HepG2 (cell line): Measurements from ENCODE around the gene CCDC197. TPM values are rescaled to one million over a fixed set of nuclear protein-coding genes. Genes with fewer than 3 reads are reported as not detected.

ENCODE experiments used
- BCL6 ChIP-seq: IDR thresholded peaks from 2 replicates; pipeline ENCODE4 v1.6.1; 2016; ENCODE audit warnings: missing genetic modification reagents, missing compliant biosample characterization
- CBX5 ChIP-seq: sonication (generic); formaldehyde crosslinking; IDR thresholded peaks from 2 replicates; pipeline ENCODE4 v1.4.0; 2020; ENCODE audit warnings: missing genetic modification reagents, borderline replicate concordance
- ETV5 ChIP-seq: IDR thresholded peaks from 2 replicates; pipeline ENCODE4 v1.6.1; 2018; ENCODE audit warnings: missing biosample characterization, missing genetic modification reagents, inconsistent platforms, borderline replicate concordance
- GATAD1 ChIP-seq: IDR thresholded peaks from 2 replicates; pipeline ENCODE4 v1.6.1; 2016; ENCODE audit warnings: missing genetic modification reagents, missing compliant biosample characterization
- GTF3A ChIP-seq: sonication (generic); formaldehyde crosslinking; conservative IDR thresholded peaks from 2 replicates; pipeline ENCODE4 v1.4.0; 2020; ENCODE audit warnings: mild to moderate bottlenecking, missing genetic modification reagents
- HDAC2 ChIP-seq: sonication (generic); formaldehyde crosslinking; IDR thresholded peaks from 2 replicates; pipeline ENCODE4 v1.4.0; 2020; ENCODE audit warnings: missing genetic modification reagents
- IRF2 ChIP-seq: IDR thresholded peaks from 2 replicates; pipeline ENCODE4 v1.6.1; 2018; ENCODE audit warnings: missing genetic modification reagents, missing compliant biosample characterization
- LCORL ChIP-seq, 2 experiments: fragments of 450-650 bp in 1 of 2; sonication (generic) in 1 of 2; formaldehyde crosslinking in 1 of 2; IDR thresholded peaks; 2 replicates each; pipeline versions ENCODE4 v1.5.0 to v1.6.1; 2017 to 2020; ENCODE audit warnings: antibody characterized with exemption in 1 of 2, missing genetic modification reagents in 1 of 2
- MYC ChIP-seq: sonication (generic); formaldehyde crosslinking; IDR thresholded peaks from 2 replicates; pipeline ENCODE4 v1.9.0; 2021; ENCODE audit warnings: missing genetic modification reagents, borderline replicate concordance
- NFE2 ChIP-seq: sonication (generic); formaldehyde crosslinking; IDR thresholded peaks from 2 replicates; pipeline ENCODE4 v1.4.0; 2020; ENCODE audit warnings: missing genetic modification reagents
- PHF8 ChIP-seq: sonication (generic); formaldehyde crosslinking; IDR thresholded peaks from 2 replicates; pipeline ENCODE4 v1.5.0; 2020; ENCODE audit warnings: missing genetic modification reagents
- PPARG ChIP-seq: conservative IDR thresholded peaks from 2 replicates; pipeline ENCODE4 v1.6.1; 2016; ENCODE audit warnings: missing biosample characterization, missing genetic modification reagents
- SP1 ChIP-seq, 2 experiments: fragments of 450-650 bp in 1 of 2; sonication (generic) in 1 of 2; formaldehyde crosslinking in 1 of 2; IDR thresholded peaks; 2 replicates each; pipeline versions ENCODE4 v1.4.0 to v1.6.1; 2016 to 2020; ENCODE audit warnings: missing genetic modification reagents in 1 of 2
- STAG1 ChIP-seq: sonication (generic); formaldehyde crosslinking; IDR thresholded peaks from 2 replicates; pipeline ENCODE4 v1.4.0; 2020; ENCODE audit warnings: missing genetic modification reagents
- TEAD3 ChIP-seq: optimal IDR thresholded peaks from 2 replicates; pipeline ENCODE3; 2016; ENCODE audit warnings: borderline replicate concordance
- XRCC5 ChIP-seq: fragments of 200-400 bp; formaldehyde crosslinking; optimal IDR thresholded peaks from 2 replicates; pipeline ENCODE3; 2017; ENCODE audit warnings: mild to moderate bottlenecking, low read length
- ZNF232 ChIP-seq: sonication (generic); formaldehyde crosslinking; IDR thresholded peaks from 2 replicates; pipeline ENCODE4 v1.4.0; 2020; ENCODE audit warnings: missing genetic modification reagents, borderline replicate concordance
- ZNF775 ChIP-seq: sonication (generic); formaldehyde crosslinking; IDR thresholded peaks from 2 replicates; pipeline ENCODE4 v1.4.0; 2020; ENCODE audit warnings: missing genetic modification reagents, mild to moderate bottlenecking, moderate library complexity, borderline replicate concordance
- polyA plus RNA-seq, 8 experiments: library from polyadenylated mRNA; depleted of rRNA in 3 of 8; stranded (reverse) in 7 of 8; unstranded in 1 of 8; fragments of >200 nt; fragmentation: Illumina TruSeq in 4 of 8; extraction: Trizol in 4 of 8; gene quantifications; 2 replicates each; pipeline versions ENCODE4 v1.2.1 to v1.2.3, GENCODE V29; 2011 to 2016; ENCODE audit warnings: low read depth in 4 of 8, missing spikeins in 1 of 8, mixed read lengths in 1 of 8; ENCODE audit not compliant: insufficient read depth in 1 of 8
- total RNA-seq, 5 experiments: library from RNA; depleted of rRNA; stranded (reverse); fragments of >200 nt; fragmentation: Illumina TruSeq; extraction: Trizol; gene quantifications; 2 replicates each; pipeline ENCODE4 v1.2.3, GENCODE V29; 2016; ENCODE audit warnings: low read depth in 1 of 5
- TF ChIP-seq, protein P1 (sequence below): sonication (generic); formaldehyde crosslinking; IDR thresholded peaks from 2 replicates; pipeline ENCODE4 v1.5.1; 2020; ENCODE audit warnings: mild to moderate bottlenecking, missing genetic modification reagents, moderate library complexity
- TF ChIP-seq, protein P2 (sequence below), 2 experiments: sonication (generic) in 1 of 2; formaldehyde crosslinking in 1 of 2; IDR thresholded peaks; 2 replicates each; pipeline versions ENCODE4 v1.4.0 to v1.6.1; 2018 to 2020; ENCODE audit warnings: missing genetic modification reagents in 2 of 2, borderline replicate concordance in 1 of 2, low read depth in 1 of 2, mild to moderate bottlenecking in 1 of 2, missing biosample characterization in 1 of 2
- TF ChIP-seq, protein P3 (sequence below): sonication (generic); formaldehyde crosslinking; IDR thresholded peaks from 2 replicates; pipeline ENCODE4 v1.5.0; 2020; ENCODE audit warnings: missing genetic modification reagents

CCDC197 gene
- total and polyA plus RNA-seq, 2 of the 13 experiments (the other 11 are each of a cell fraction or from before 2014, with no cell fraction given), result 0.11 to 0.13 TPM

- TF ChIP-seq PHF8 (CRISPR knock-in tag) (0 out of 2 replicates have a peak, but pooled peaks have one; percentile 38), CBX5 (CRISPR knock-in tag) (peak; percentile 2; the same call in 1 of the 2 replicates), TEAD3 (peak; percentile 77), XRCC5 (peak; percentile 93), MYC (CRISPR knock-in tag) (0 out of 2 replicates have a peak, but pooled peaks have one; percentile 39), HDAC2 (CRISPR knock-in tag) (peak; percentile 44; the same call in 1 of the 2 replicates), SP1 (IDR thresholded peaks at IDR 0.05) (no peak), SP1 (CRISPR knock-in tag; IDR thresholded peaks at IDR 0.05) (peak; percentile 36; the same call in 1 of the 2 replicates), ETV5 (CRISPR knock-in tag) (peak; percentile 39; the same call in 1 of the 2 replicates), STAG1 (CRISPR knock-in tag) (peak; percentile 89), LCORL (IDR thresholded peaks at IDR 0.05) (no peak), LCORL (CRISPR knock-in tag; IDR thresholded peaks at IDR 0.05) (peak; percentile 54; the same call in 1 of the 2 replicates), ZNF775 (CRISPR knock-in tag) (no peak), NFE2 (CRISPR knock-in tag) (0 out of 2 replicates have a peak, but pooled peaks have one; percentile 15), BCL6 (CRISPR knock-in tag) (0 out of 2 replicates have a peak, but pooled peaks have one; percentile 19), PPARG (CRISPR knock-in tag) (0 out of 2 replicates have a peak, but pooled peaks have one; percentile 32), GTF3A (CRISPR knock-in tag) (no peak), IRF2 (CRISPR knock-in tag) (0 out of 2 replicates have a peak, but pooled peaks have one; percentile 35), GATAD1 (CRISPR knock-in tag) (0 out of 2 replicates have a peak, but pooled peaks have one; percentile 14), ZNF232 (CRISPR knock-in tag) (peak; percentile 44; the same call in 1 of the 2 replicates)
- TF ChIP-seq, protein P1, sequence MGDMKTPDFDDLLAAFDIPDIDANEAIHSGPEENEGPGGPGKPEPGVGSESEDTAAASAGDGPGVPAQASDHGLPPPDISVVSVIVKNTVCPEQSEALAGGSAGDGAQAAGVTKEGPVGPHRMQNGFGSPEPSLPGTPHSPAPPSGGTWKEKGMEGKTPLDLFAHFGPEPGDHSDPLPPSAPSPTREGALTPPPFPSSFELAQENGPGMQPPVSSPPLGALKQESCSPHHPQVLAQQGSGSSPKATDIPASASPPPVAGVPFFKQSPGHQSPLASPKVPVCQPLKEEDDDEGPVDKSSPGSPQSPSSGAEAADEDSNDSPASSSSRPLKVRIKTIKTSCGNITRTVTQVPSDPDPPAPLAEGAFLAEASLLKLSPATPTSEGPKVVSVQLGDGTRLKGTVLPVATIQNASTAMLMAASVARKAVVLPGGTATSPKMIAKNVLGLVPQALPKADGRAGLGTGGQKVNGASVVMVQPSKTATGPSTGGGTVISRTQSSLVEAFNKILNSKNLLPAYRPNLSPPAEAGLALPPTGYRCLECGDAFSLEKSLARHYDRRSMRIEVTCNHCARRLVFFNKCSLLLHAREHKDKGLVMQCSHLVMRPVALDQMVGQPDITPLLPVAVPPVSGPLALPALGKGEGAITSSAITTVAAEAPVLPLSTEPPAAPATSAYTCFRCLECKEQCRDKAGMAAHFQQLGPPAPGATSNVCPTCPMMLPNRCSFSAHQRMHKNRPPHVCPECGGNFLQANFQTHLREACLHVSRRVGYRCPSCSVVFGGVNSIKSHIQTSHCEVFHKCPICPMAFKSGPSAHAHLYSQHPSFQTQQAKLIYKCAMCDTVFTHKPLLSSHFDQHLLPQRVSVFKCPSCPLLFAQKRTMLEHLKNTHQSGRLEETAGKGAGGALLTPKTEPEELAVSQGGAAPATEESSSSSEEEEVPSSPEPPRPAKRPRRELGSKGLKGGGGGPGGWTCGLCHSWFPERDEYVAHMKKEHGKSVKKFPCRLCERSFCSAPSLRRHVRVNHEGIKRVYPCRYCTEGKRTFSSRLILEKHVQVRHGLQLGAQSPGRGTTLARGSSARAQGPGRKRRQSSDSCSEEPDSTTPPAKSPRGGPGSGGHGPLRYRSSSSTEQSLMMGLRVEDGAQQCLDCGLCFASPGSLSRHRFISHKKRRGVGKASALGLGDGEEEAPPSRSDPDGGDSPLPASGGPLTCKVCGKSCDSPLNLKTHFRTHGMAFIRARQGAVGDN (CRISPR knock-in tag), result no peak; the same call in 1 of the 2 replicates
- TF ChIP-seq, protein P2, sequence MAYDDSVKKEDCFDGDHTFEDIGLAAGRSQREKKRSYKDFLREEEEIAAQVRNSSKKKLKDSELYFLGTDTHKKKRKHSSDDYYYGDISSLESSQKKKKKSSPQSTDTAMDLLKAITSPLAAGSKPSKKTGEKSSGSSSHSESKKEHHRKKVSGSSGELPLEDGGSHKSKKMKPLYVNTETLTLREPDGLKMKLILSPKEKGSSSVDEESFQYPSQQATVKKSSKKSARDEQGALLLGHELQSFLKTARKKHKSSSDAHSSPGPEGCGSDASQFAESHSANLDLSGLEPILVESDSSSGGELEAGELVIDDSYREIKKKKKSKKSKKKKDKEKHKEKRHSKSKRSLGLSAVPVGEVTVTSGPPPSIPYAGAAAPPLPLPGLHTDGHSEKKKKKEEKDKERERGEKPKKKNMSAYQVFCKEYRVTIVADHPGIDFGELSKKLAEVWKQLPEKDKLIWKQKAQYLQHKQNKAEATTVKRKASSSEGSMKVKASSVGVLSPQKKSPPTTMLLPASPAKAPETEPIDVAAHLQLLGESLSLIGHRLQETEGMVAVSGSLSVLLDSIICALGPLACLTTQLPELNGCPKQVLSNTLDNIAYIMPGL (CRISPR knock-in tag; IDR thresholded peaks at IDR 0.05; ENCODE audit: borderline replicate concordance in 1 of 2, low read depth in 1 of 2), result 0 out of 4 replicates have a peak, but pooled peaks of 1 of the 2 experiments have one; percentile 59
- TF ChIP-seq, protein P3, sequence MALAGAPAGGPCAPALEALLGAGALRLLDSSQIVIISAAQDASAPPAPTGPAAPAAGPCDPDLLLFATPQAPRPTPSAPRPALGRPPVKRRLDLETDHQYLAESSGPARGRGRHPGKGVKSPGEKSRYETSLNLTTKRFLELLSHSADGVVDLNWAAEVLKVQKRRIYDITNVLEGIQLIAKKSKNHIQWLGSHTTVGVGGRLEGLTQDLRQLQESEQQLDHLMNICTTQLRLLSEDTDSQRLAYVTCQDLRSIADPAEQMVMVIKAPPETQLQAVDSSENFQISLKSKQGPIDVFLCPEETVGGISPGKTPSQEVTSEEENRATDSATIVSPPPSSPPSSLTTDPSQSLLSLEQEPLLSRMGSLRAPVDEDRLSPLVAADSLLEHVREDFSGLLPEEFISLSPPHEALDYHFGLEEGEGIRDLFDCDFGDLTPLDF (CRISPR knock-in tag), result no peak
These were observed 4.6 kb downstream of the CCDC197 start (continued) for GRCh38 chr14:94001501-94002396.
